Neuron (in vitro differentiated cells): Measurements from ENCODE around the gene XCR1.

ENCODE experiments used
- H2AFZ ChIP-seq: one replicate; pipeline ENCODE4 v1.6.1; 2013; ENCODE audit warnings: low read depth, mild to moderate bottlenecking, inconsistent platforms, low read length, moderate library complexity
- H3K27me3 ChIP-seq: one replicate; pipeline ENCODE4 v1.6.1; 2013; ENCODE audit warnings: low read length; ENCODE audit not compliant: insufficient read depth
- H3K36me3 ChIP-seq: one replicate; pipeline ENCODE4 v1.6.1; 2013; ENCODE audit warnings: low read length; ENCODE audit not compliant: insufficient read depth
- H3K4me1 ChIP-seq: one replicate; pipeline ENCODE4 v1.6.1; 2013; ENCODE audit warnings: low read length; ENCODE audit not compliant: insufficient read depth
- H3K4me3 ChIP-seq: 2 replicates; pipeline ENCODE4 v1.5.1; 2013; ENCODE audit warnings: mild to moderate bottlenecking, low read length, moderate library complexity
- H3K9me3 ChIP-seq: one replicate; pipeline ENCODE4 v1.6.1; 2013; ENCODE audit warnings: low read length

XCR1 gene

DNA sequence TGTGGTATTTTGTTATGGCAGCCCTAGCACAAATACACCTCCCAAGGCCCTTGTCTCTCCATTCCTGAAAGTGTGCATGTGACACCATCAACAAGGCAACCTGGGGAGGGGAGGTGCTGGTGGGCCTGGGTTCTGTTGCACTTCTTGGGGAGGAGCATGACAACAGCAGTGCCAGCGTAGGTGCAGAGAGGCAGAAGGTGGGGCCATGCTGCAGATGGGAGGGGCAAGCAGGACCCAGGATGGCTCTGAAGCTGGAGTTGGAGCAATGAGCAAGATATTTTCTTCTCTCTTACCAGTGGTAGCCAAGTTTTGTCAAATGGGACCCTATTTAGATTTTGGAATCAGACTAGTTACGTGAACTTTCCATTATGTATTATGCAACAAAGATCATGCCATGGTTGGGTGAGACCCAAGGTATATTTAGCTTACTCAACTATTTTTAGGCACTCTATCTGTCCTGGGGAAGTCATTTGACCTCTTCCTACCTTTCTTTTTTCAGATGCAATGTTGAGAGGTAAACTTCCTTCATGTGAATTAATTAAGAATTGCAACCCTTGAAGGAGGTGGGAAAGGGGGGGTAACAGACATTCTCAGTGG lies 35.1 kb downstream of the XCR1 start:
- peaks cover 19% of the 10 kb centered on the region for H3K4me1 ChIP-seq
- H3K9me3 ChIP-seq = no peaks in the 10 kb centered on the region

DNA sequence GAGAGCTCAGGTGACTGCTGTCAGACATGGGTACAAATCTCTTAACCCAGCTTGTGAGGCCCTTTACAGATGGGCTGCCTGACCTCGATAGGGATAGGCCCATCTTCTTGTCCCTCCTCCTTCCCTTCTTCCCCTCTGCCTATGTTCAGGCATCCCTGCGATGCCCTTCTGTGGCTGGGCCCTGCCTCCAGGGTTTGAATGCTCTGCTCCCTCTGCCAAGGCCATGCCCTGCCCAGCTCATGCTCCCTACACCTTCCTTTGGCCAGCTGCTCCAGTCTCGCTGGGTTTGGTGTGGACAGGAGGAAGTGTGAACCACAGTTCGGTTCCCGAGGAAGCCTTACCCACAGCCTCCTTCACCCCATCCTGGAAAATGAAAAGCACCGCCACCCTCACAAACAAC lies 35.9 kb downstream of the XCR1 start:
- no peaks in the 10 kb centered on the region for H3K9me3 ChIP-seq
- H2AFZ ChIP-seq = no peak overlapping the region
- no peaks in the 10 kb centered on the region for H3K27me3 ChIP-seq
- H3K4me1 ChIP-seq = peaks cover 19% of the 10 kb centered on the region
- no peak overlapping the region for H3K4me3 ChIP-seq
- H3K36me3 ChIP-seq = no peaks in the 10 kb centered on the region

More for the DNA sequence above, 35.1 kb downstream of the XCR1 start:
- Histone ChIP-seq H3K27me3 (no peaks in the 10 kb centered on the region), H2AFZ (no peak overlapping the region), H3K4me3 (no peak overlapping the region), H3K36me3 (no peaks in the 10 kb centered on the region)

DNA sequence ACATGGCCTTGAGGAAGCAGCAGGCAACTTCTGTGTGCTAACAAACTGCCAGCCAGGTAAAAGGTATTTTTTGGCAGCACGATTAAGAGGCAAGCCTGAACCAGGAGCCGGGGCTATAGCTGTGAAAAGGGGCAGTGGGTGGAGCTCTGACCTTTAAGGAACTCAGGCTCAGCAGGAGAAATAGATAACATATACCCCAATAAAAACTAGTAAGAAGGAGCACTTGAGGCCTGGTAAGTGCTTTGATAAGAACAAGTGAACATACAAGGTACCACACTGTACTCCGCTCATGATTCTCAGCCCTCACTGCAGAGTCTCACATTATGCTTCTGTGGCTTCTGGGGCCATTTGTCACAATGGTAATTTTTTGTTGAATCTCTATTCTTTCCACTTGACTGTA lies 37.1 kb downstream of the XCR1 start:
- H3K4me1 ChIP-seq = peaks cover 14% of the 10 kb centered on the region

DNA sequence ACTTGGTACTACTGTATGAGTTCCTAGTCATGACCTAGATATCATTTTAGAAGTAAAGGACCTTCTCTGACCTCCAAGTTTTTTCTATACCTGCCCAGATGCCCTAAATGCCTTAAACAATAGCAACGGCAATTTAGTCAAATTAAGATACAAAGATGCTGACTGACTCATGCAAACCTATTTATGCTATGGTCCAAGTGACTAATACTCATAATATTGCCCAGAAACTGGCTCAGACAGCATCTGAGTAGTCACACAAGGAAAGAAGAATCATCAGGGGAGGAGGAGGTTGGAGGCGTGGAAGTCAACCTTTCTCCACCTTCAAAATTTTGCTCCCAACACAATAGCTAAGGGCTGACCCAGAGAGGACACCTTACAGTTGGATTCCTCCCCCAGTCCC lies 38.5 kb downstream of the XCR1 start:
- Histone ChIP-seq H3K4me3 (no peak overlapping the region), H3K4me1 (peaks cover 9% of the 10 kb centered on the region), H3K9me3 (no peaks in the 10 kb centered on the region), H3K36me3 (peaks cover 12% of the 10 kb centered on the region), H2AFZ (no peak overlapping the region), H3K27me3 (no peaks in the 10 kb centered on the region)

More for the DNA sequence above, 37.1 kb downstream of the XCR1 start:
- Histone ChIP-seq H3K27me3 (no peaks in the 10 kb centered on the region), H3K4me3 (no peak overlapping the region), H2AFZ (no peak overlapping the region), H3K9me3 (no peaks in the 10 kb centered on the region), H3K36me3 (no peaks in the 10 kb centered on the region)

DNA sequence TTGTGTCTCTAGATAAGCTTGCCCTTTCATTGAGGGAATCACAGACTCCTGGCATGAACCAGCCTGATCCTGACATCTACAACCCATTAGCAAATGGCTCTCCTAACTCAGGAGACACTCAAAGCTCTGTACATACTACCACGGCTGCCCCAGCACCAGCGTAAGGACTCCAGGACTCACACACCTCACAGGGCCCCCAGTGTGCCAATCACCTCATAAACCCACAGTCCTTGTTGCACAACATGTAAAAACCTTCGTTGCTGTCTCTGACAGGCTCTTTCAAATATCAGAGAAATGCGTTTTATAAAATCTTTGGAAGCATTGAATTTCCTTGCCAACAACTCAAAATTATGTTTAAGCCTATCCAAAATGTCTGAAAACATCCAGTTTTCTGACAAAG lies 38.9 kb downstream of the XCR1 start:
- Histone ChIP-seq H3K4me1 (peaks cover 9% of the 10 kb centered on the region), H3K4me3 (no peak overlapping the region), H3K36me3 (peaks cover 16% of the 10 kb centered on the region), H3K9me3 (no peaks in the 10 kb centered on the region), H3K27me3 (no peaks in the 10 kb centered on the region), H2AFZ (no peak overlapping the region)

DNA sequence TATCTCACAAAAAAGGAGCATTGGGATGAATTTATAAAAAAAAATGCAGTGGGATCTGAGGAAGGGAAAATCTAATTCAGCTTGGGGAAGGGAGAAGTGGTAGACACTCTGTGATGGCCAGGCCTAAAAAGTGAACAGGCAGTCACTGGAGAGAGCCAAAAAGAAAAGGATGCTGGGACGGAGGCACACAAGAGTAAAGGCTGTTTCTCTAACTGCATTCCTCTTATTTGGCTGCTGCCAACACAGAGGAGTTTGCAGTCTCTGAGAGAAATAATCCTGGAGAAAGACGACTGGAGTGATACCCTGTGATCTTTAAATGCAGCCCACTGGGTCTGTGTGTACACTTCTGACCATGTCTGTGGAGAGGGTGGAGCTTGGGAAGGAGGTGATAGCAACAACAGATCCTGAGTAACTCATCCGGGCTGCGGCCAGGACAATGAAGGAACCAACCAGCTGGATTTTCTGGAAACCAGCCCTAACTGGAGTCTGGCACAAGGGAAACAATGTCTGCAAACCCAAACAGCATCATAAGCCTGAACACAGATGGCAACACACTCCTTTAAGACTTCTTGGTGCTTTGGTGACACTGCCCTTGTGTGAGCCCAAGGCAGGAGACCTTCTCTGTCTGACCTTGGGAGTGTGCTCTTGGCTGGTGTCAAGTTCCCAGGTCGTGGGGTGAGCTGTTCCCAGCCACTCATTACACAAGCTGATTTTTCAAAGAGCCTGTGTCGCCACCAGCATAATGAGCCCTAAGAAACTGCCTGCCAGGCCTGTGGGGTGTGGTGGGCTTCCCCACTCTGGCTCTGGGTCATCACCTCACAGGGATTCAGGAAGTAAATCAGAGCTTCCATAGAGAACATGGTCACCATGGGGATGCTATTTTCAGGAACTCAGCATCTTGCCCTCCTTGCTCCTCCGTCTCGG lies 39.7 kb downstream of the XCR1 start:
- no peaks in the 10 kb centered on the region for H3K27me3 ChIP-seq
- no peaks in the 10 kb centered on the region for H3K9me3 ChIP-seq
- peaks cover 24% of the 10 kb centered on the region for H3K36me3 ChIP-seq
- no peak overlapping the region for H3K4me3 ChIP-seq
- H2AFZ ChIP-seq = no peak overlapping the region
- H3K4me1 ChIP-seq = peaks cover 9% of the 10 kb centered on the region

DNA sequence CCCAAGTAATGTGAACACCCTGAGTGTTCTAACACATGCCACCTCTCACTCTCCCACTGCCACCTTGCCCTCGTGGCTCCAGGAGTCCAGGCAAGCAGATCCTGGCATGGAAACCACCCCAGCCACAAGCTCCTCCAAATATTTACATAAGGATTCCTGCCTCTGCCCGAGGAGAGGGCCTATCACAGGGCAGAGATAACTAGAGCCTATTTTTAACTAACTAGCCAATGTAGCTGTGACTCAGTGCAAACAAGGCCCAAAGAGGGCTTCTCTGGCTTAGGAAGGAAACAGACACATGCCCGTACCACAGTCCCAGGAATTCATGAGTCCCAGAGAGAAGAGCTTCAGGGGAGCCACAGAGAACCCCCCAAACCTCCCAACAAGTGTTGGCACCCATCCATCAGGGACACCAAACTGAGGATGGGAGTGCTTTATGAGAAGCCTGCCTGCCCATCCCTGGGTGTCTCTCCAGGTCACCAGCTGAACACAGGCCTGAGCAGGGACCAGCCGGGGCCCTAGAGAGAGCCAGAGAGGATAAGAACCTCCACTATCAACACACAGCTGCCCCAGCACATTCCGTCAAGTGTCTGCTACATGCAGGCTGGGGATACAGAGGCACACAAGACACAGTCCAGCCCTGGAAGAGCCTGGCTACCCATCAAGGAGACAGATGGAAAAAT lies 40.8 kb downstream of the XCR1 start:
- H2AFZ ChIP-seq = no peak overlapping the region
- no peak overlapping the region for H3K4me3 ChIP-seq
- no peaks in the 10 kb centered on the region for H3K27me3 ChIP-seq
- no peaks in the 10 kb centered on the region for H3K9me3 ChIP-seq
- H3K36me3 ChIP-seq = peaks cover 33% of the 10 kb centered on the region
- peaks cover 9% of the 10 kb centered on the region for H3K4me1 ChIP-seq

DNA sequence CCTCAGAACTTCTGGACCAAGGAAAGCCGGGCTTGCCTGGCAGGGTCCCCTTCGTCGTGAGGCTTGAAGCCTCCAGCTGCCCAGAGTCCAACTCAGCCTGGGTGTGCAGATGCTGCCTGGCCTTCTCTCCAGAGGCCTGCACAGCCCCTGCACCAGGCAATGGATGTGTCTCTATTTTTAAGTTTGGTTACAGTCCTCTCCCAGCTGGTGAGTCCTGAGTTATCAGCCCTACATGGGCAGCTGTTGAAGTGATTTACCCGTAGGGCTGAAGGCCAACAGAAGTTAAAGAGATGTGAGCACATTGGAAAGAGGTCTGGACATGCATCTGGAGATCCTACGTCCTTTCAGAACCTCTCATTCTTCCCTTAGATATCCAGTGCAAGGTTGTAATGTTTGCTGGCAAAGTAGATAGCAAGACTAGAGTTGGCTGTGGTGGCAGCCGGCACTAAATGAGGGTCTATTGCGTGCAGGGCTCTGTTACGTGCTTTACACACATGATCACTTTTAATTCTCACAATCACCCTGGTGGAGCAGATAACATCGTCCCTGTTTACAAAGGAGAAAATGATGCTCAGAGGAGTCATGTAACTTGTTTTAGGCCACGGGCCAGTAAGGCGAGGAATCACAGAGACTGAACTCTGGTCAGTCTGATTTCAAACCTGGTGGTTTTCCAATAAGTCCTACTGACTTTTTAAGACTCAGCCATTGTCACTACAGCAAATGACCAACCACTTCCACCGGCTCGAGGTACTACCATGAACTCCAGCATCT lies 41.6 kb downstream of the XCR1 start:
- Histone ChIP-seq H3K27me3 (no peaks in the 10 kb centered on the region), H3K36me3 (peaks cover 40% of the 10 kb centered on the region), H3K9me3 (no peaks in the 10 kb centered on the region), H3K4me1 (peaks cover 9% of the 10 kb centered on the region), H2AFZ (no peak overlapping the region), H3K4me3 (no peak overlapping the region)

DNA sequence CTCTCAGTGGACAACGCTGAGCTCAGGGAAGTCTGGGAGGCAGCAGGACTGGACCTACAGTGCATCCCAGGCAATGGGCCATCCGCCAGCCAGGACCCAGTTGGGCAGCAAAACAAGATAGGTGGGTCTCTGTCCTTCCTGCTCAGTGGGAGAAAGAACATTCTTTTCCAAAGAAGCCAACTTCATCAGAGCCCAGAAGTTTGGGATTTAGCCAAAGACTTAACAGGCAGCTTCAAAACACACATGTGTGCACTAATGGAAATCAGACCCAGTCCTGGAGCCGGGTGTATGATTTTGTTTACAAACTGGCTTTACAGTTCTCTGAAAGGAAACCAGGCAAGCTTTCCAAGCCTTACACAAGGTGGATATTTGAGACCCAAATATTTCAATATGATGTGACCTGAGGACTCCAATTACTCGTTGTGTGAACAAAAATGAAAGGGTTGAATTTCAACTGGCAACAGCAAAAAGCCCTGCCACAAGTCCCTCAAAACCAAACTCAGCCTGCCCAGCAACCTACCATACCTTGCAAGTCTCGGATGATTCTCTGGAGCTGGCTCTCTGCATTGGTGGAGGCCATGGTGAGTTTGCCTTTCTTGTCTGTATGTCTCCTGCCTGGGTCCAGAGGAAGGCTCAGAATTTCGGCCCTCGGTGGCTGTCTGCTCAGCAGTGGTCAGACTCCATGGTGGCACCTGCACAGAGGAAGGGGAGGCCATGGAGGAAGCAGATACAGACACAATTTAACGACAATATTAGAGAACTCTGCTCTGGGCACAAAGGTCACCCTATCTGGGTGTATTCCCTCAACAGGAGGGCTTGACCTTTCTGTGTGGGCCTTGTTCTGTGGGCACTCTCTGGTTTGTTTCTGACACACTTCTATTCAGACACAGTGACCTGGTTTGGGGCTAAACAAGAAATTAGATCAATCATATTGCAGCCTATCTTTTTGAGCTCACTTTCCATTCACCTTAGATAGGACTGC lies 42.7 kb downstream of the XCR1 start:
- H3K4me3 ChIP-seq = no peak overlapping the region
- H3K27me3 ChIP-seq = no peaks in the 10 kb centered on the region
- H2AFZ ChIP-seq = no peak overlapping the region
- no peaks in the 10 kb centered on the region for H3K9me3 ChIP-seq
- H3K4me1 ChIP-seq = peaks cover 9% of the 10 kb centered on the region
- peaks cover 43% of the 10 kb centered on the region for H3K36me3 ChIP-seq

DNA sequence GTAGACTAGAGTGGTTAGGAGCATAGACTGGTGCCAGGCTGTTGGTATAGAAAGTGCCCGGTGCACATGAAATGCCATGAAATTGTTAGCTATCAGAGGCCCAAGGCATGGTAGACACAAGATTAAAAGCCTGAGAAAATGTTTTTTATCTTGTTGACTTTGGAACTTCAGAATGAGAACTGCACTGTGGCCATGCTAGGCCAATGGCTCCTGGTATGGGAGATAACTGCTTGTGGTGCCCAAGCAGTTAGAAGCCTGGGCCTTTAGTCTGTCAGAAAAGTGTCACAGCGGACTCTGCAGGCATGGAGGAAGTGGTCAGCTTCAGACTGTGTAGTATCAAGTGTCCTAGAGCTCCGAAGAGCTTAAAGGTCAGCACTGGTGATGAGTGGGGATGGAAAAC lies 43.5 kb downstream of the XCR1 start:
- H3K9me3 ChIP-seq = no peaks in the 10 kb centered on the region
- H3K27me3 ChIP-seq = no peaks in the 10 kb centered on the region
- no peak overlapping the region for H2AFZ ChIP-seq
- H3K4me3 ChIP-seq = no peak overlapping the region
- peaks cover 50% of the 10 kb centered on the region for H3K36me3 ChIP-seq
- peaks cover 9% of the 10 kb centered on the region for H3K4me1 ChIP-seq

DNA sequence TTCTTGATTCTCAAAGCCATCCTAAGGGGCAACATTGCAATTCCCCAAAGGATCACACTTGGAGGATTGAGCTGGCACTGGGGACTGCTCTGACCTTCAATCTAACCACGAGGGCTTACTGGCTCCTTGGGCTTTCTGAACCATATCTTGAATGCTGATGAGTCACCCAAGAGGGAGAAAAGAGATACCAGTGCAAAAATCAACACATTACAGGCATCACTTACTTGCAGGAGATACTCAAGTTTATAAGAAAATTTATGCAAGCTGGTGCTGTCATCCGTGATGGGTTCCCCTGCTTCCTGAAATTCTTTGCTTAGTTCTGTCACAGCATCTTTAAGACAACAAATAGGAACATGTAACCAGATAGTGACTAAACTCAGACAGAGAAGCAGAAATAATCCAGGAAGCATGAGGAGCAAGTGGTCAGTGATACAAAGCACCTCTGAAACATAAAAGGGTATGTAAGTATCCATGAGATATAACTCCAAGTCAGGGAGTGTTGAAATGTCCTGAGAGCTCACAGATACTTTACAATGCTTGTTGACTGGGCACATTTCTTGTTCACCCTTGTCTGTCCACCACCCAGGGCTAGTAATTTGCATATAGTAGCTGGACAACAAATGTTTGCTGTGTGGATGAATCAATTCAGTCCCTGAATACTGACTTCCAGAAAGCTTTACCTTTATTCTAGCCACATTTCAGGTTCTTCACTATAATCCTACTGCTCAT lies 45.8 kb downstream of the XCR1 start:
- Histone ChIP-seq H2AFZ (no peak overlapping the region), H3K4me3 (no peak overlapping the region), H3K9me3 (no peaks in the 10 kb centered on the region), H3K4me1 (no peaks in the 10 kb centered on the region), H3K36me3 (peaks cover 63% of the 10 kb centered on the region), H3K27me3 (no peaks in the 10 kb centered on the region)
